Upper lobe of left lung (tissue), 6 donors: Measurements from ENCODE around the gene ZNF423. TPM values are rescaled to one million over a fixed set of nuclear protein-coding genes. Genes with fewer than 3 reads are reported as not detected.
A peak's percentile ranks its signal among the peaks of the same experiment; 100 is the strongest.

Source experiments
- ATAC-seq, 2 donors: fragments of 200-7000 bp; cut with Tn5 transposase; one replicate each; pipeline ENCODE4 v1.9.1; 2022; ENCODE audit warnings: mild to moderate bottlenecking in 2 of 2, moderate library complexity in 2 of 2; ENCODE audit not compliant: low FRiP score in 2 of 2
- DNase-seq, 2 donors: peaks; one replicate each; pipeline ENCODE4 v3.0.0-alpha.2; 2019 to 2020
- H3K27ac ChIP-seq, 4 donors: fragments of 200-600 bp; sonication (generic); one replicate each; pipeline ENCODE4 v1.5.1; 2016 to 2019
- H3K27me3 ChIP-seq, 4 donors: fragments of 200-600 bp; sonication (generic); one replicate each; pipeline ENCODE4 v1.5.1; 2017 to 2019
- H3K36me3 ChIP-seq, 4 donors: fragments of 200-600 bp; sonication (generic); one replicate each; pipeline ENCODE4 v1.5.1; 2016 to 2019
- H3K4me1 ChIP-seq, 4 donors: fragments of 200-600 bp; sonication (generic); one replicate each; pipeline ENCODE4 v1.5.1; 2018 to 2019
- H3K4me3 ChIP-seq, 4 donors: fragments of 200-600 bp; sonication (generic); one replicate each; pipeline ENCODE4 v1.5.1; 2017 to 2019; ENCODE audit warnings: mild to moderate bottlenecking in 2 of 4, moderate library complexity in 1 of 4
- H3K9me3 ChIP-seq, 4 donors: fragments of 200-600 bp; sonication (generic); one replicate each; pipeline ENCODE4 v1.5.1; 2018 to 2019
- EP300 ChIP-seq, 4 donors: sonication (generic); formaldehyde crosslinking; IDR thresholded peaks; one replicate each; pipeline ENCODE4 v1.5.1; 2017; ENCODE audit warnings: antibody characterized with exemption in 4 of 4, control low read depth in 2 of 4
- POLR2A ChIP-seq, 4 donors: fragments of 450-650 bp; IDR thresholded peaks; one replicate each; pipeline ENCODE4 v1.5.1; 2016 to 2017; ENCODE audit warnings: antibody characterized with exemption in 4 of 4, mild to moderate bottlenecking in 2 of 4
- POLR2AphosphoS5 ChIP-seq, 2 donors: sonication (generic); formaldehyde crosslinking; IDR thresholded peaks; one replicate each; pipeline ENCODE4 v1.5.1; 2017; ENCODE audit warnings: antibody characterized with exemption in 2 of 2
- WGBS, 2 donors: methylation state at CpG; one replicate each; pipeline ENCODE4 v1.1.5; 2017 to 2018; 5-methylcytosine and 5-hydroxymethylcytosine counted together
- total RNA-seq, 6 donors: library from RNA; depleted of rRNA in 4 of 6; stranded (reverse); fragments of >200 nt in 4 of 6; gene quantifications; one replicate each; pipeline versions ENCODE4 v1.1.0 to v1.2.1, GENCODE V29; 2016 to 2021
- TF ChIP-seq, protein P1 (sequence below), 6 experiments: fragments of 450-650 bp in 4 of 6; fragments of 200-600 bp in 2 of 6; sonication (generic) in 2 of 6; IDR thresholded peaks; one replicate each; pipeline ENCODE4 v1.5.1; 2016 to 2019; ENCODE audit warnings: antibody characterized with exemption in 6 of 6
- donor health status: DM: no; HTN: no; CAD: no; lungs with moderate emphysema.
- donor health status: DM: no; HTN: yes; CAD: no; lungs with severe emphysema.

ZNF423 gene
- total RNA-seq, 6 donors from 2014 or later: 4.1 to 11.4 (median 6.7) TPM

GRCh38 chr16:49466529-49466831 is 389.4 kb downstream of the ZNF423 start:
- no peak overlapping the region for H3K4me3 ChIP-seq
- no peaks in the 10 kb centered on the region for H3K27me3 ChIP-seq
- 86 to 94% methylated on average over 3 to 4 of the region's 4 CpGs for WGBS, 2 donors
- no peak for DNase-seq
- ATAC-seq: no peak
- peaks cover 0 to 19% (median 4%) of the 10 kb centered on the region in 4 donors for H3K4me1 ChIP-seq
- TF ChIP-seq EP300 (IDR thresholded peaks at IDR 0.05) (no peak), POLR2AphosphoS5 (IDR thresholded peaks at IDR 0.05) (no peak), POLR2A (IDR thresholded peaks at IDR 0.05) (no peak)
- TF ChIP-seq, protein P1, sequence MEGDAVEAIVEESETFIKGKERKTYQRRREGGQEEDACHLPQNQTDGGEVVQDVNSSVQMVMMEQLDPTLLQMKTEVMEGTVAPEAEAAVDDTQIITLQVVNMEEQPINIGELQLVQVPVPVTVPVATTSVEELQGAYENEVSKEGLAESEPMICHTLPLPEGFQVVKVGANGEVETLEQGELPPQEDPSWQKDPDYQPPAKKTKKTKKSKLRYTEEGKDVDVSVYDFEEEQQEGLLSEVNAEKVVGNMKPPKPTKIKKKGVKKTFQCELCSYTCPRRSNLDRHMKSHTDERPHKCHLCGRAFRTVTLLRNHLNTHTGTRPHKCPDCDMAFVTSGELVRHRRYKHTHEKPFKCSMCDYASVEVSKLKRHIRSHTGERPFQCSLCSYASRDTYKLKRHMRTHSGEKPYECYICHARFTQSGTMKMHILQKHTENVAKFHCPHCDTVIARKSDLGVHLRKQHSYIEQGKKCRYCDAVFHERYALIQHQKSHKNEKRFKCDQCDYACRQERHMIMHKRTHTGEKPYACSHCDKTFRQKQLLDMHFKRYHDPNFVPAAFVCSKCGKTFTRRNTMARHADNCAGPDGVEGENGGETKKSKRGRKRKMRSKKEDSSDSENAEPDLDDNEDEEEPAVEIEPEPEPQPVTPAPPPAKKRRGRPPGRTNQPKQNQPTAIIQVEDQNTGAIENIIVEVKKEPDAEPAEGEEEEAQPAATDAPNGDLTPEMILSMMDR (IDR thresholded peaks at IDR 0.05): no peak
- H3K36me3 ChIP-seq: no peaks in the 10 kb centered on the region
- no peaks in the 10 kb centered on the region for H3K9me3 ChIP-seq
- no peak overlapping the region for H3K27ac ChIP-seq

DNA sequence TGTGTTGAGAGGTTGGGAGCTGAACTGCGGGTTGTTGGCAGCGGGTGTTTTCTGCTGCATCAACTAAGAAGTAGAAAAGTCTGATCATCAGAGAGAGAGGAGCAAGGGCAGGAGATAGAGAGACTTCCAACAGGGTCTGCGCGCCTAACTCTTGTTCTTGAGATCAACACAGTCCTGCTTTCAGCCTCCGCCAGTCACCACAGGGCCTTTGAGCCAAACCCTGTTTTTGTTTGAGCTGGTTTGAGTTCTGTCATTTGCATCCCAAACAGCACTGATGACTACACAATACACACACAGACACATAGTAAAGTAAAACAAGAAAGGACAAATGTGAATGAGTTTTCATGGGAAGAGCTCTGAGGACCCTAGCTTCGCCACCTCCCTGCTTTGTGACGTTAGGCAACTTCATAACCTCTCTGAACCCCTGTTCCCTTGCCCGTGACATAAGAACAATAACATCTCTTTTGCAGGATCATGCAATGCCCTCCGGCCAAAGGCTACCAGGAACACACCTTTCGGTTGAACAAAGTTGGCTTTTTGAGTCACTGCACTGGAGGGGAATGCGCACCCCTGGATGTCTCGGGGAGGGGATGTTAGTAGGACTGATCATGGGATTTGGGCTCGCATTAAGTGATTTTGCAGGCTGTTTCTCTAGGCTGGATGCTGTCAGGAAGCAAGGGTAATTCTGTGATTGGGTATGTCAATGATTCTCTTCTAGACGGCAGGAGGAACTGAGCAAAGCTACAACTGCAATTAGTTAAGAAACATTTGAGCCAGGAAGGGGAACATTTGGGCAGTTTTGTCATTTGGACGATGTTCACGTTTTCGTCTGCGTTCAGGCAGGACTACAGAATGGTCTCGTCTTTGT is 390.0 kb downstream of the ZNF423 start:
- no peaks in the 10 kb centered on the region for H3K27me3 ChIP-seq
- 91 to 94% methylated on average over 16 to 19 of the region's 19 CpGs for WGBS, 2 donors
- H3K27ac ChIP-seq: no peak overlapping the region
- DNase-seq (peak in 1 of 2 donors; percentile 10), ATAC-seq (no peak)
- no peaks in the 10 kb centered on the region for H3K9me3 ChIP-seq
- no peaks in the 10 kb centered on the region for H3K36me3 ChIP-seq
- TF ChIP-seq POLR2A (IDR thresholded peaks at IDR 0.05) (no peak), POLR2AphosphoS5 (IDR thresholded peaks at IDR 0.05) (no peak), EP300 (IDR thresholded peaks at IDR 0.05) (no peak)
- TF ChIP-seq, protein P1 (IDR thresholded peaks at IDR 0.05): no peak
- peaks cover 0 to 16% (median 3%) of the 10 kb centered on the region in 4 donors for H3K4me1 ChIP-seq
- H3K4me3 ChIP-seq: no peak overlapping the region

DNA sequence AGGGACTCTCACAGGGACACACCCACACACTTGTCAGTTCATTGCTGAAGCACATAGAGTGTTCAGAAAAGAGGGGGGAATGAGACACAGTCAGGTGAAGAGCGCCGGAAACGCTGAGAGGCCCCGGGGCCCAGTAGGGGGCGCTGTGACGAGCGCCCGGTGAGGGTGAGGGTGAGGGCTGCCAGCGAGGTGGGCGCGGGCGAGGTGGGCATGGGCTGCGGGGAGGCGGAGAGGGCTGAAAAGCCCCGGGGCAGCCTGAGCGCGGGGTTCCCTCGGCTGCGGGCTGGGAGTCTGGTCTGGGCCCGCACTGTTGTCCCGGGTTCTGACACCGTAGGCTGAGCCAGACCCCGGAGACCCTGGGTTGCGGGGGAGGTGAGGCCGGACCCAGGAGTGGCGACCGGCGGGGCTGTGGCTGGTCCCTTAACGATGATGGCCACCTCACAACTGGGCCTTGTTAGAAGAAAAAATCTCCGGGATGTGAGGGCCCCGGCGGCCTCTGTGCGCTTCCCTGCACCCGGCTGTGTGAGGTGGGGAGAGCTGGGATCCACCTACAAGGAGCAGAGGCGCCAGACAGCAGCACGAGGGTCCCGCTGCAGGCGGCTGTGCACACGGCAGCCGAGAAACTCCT is 390.9 kb downstream of the ZNF423 start:
- H3K9me3 ChIP-seq: no peaks in the 10 kb centered on the region
- H3K27me3 ChIP-seq: no peaks in the 10 kb centered on the region
- no peak overlapping the region for H3K4me3 ChIP-seq
- WGBS, 2 donors: 48 to 57% methylated on average over 11 to 40 of the region's 40 CpGs
- DNase-seq (peak; percentile 18 to 81), ATAC-seq (peak in 1 of 2 donors; percentile 11)
- no peak for TF ChIP-seq POLR2AphosphoS5 (IDR thresholded peaks at IDR 0.05)
- TF ChIP-seq, protein P1 (IDR thresholded peaks at IDR 0.05): peak in 3 of 6 experiments; percentile 11 to 20 (median 15)
- no peak overlapping the region for H3K27ac ChIP-seq
- H3K36me3 ChIP-seq: no peaks in the 10 kb centered on the region
- peaks cover 0 to 7% (median 3%) of the 10 kb centered on the region in 4 donors for H3K4me1 ChIP-seq

GRCh38 chr16:49464093-49464492 is 391.8 kb downstream of the ZNF423 start:
- no peak overlapping the region for H3K4me3 ChIP-seq
- no peak overlapping the region for H3K27ac ChIP-seq
- peaks cover 0 to 7% (median 3%) of the 10 kb centered on the region in 4 donors for H3K4me1 ChIP-seq
- WGBS, 2 donors: 86 to 87% methylated on average over 2 of the region's 2 CpGs
- no peak for ATAC-seq
- TF ChIP-seq POLR2A (IDR thresholded peaks at IDR 0.05) (no peak), EP300 (IDR thresholded peaks at IDR 0.05) (no peak), POLR2AphosphoS5 (IDR thresholded peaks at IDR 0.05) (no peak)
- TF ChIP-seq, protein P1 (IDR thresholded peaks at IDR 0.05): no peak
- no peaks in the 10 kb centered on the region for H3K36me3 ChIP-seq
- DNase-seq: no peak
- no peaks in the 10 kb centered on the region for H3K9me3 ChIP-seq
- H3K27me3 ChIP-seq: no peaks in the 10 kb centered on the region
